T47D (cell line): ENCODE measurements around the gene CACNA2D1.
"Not testable (repeated sequence)": the region's sequence is repeated elsewhere in the genome, so short reads cannot be mapped to it uniquely, and the experiment has no call there.

Experiments used
- DNase-seq, 2 experiments: peaks; one replicate each; pipeline versions ENCODE4 v3.0.0 to v3.0.0-alpha.2; 2011 to 2012; ENCODE audit warnings: low read depth in 1 of 2, low spot score in 1 of 2
- JUND ChIP-seq: IDR thresholded peaks from 2 replicates; pipeline ENCODE4 v1.6.1; 2012; ENCODE audit warnings: low read depth
- in situ Hi-C: cut with HindIII; loops from 2 replicates; pipeline ENCODE4 v1.10.0; 2016; ENCODE audit warnings: low sequenced_read_pairs, low pct_unique_long_range_greater_than_20kb

Gene CACNA2D1

DNA sequence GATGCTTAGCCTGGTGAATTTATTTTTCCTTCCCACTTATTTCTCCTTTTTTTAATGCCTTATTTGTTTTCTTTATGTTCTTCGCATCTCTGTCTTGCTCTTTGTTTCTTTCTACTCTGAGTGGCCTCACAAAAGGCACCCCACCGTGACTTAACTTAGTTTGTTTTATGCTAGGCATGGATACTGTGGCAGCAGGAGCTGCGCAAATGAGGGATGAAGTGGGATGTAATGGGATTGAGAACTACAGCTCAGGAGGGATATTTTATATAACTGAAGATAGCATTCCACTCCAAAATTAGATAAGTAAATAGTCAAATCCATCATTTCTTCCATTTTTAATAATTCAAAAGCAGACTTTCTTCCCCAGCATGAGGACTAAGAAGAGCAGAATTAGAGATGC, 1.7 kb upstream of the CACNA2D1 start:
- TF ChIP-seq JUND = no peak
- in situ Hi-C loops = no loop called here
- DNase-seq = no peak

DNA sequence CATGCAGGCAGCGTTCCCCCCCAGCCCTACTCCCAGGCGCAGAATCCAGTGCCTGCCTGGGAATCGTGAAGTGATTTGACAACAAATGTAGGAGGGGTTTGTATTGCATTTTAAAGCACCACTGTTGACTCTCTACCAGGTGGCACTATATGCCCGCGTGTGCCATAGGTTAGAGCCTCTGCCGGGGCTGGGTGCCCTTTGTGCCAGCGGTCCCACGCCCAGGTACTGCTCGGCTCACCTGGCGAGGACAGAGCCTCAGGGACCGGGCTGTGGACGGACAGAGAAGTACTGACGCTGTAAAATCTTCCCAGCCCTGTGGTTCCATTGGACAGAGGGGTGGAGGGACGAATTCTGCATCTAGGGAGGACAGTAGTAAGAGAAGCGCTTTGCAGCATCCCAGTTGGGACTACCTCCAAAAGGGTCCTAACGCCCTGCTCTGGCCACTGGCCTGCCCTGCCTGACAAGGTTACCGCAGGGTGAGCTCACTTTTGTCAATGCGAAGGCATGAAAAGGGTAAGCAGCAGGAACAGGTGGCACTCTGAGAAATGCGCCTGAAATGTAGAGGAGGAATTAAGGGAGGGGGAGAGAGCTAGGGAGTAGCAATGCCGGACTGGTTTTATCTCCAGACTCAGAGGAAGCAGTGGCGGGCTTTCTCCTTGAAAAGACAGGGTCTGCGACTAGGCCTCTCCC, 788 bp upstream of the CACNA2D1 start:
- in situ Hi-C loops = no loop called here
- no peak for TF ChIP-seq JUND
- peak; percentile 69 to 76 for DNase-seq

DNA sequence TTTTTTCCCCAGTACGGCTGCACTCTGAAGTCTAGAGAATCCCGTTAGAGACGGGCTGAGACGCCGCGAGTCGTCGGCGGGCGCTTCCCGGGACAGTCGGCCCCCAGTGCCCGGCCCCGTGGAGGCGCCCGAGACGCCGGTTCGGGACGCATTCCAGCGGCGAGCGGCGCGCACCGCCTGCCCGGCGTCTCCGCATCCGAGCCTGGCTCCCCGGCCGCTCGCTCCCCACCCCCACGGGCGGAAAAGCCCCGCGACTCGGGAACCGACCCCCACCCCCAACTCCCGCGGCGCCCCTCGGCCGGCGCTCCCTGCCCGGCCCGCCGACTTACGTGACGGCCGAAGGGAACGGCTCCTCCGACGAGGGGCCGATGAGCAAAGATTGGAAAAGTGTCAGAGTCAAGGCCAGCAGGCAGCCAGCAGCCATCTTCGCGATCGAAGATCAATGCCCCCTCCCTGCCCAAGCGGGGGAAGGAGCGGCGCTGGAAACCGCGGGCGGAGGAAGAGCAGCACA, 486 bp downstream of the CACNA2D1 start:
- no peak for TF ChIP-seq JUND
- in situ Hi-C loops = no loop called here
- DNase-seq = peak; percentile 35 to 52

DNA sequence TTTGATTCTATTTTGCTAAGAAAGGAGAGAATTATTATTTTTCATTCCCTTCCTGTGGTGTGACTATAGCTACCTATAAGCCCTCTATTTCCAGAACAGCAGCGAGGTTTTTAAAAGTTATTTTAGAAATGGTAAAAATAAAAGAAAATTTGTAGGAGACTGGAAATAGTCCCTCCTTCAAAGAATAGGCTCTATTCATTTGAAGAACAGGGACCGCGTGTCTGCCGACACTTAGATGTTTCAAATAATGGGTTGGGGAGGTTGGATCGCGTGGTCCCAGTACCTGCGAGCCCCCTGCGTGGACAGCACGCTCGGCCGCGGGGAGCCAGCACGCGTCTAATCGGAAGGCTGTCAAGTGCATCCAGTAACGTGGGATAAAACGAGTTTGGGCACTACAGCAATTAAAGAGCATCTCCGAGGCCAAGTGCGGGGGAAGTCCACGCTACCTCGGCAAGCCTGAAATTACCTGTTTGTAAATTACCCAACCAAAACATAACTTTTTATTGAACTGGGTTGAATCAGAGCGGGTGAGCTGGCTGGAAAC, 1.0 kb downstream of the CACNA2D1 start:
- TF ChIP-seq JUND = no peak
- no peak for DNase-seq
- in situ Hi-C loops = no loop called here

DNA sequence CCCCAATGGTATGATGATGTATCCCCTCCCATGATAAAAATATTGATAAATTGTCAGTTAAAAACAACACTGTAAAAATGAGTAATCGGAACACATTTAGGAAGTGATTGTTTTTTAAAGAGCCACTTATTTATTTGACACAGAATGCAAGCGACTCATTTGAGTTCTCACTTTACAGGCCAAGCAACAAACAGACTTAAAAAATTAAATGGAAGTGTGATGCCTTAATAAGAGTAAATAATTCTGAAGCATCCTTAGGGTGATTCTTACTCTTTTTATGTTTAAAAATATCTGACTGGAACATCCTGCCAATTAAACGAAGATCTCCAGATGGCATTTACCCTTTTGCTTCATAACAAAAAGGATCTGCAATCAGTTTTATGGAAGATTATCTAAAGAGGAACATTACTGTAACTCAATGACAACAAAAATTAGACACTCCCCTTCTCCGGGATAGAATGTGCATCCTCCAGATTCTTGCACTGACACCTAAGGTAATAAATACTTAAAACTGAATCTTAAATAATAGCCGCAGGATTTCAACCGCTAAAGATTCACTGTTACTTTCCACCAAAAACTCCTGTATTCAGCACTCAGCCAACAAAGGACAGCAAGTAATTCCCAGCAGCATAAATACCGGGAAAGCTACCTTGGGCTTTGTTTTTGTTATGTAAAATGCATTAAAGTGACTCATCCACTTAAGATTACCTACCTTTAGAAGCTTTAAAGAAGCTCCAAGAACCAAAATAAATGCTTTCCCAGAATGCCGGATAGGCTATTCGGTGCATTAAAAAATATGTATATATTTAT, 1.7 kb downstream of the CACNA2D1 start:
- DNase-seq = no peak
- in situ Hi-C loops = no loop called here
- TF ChIP-seq JUND = no peak

DNA sequence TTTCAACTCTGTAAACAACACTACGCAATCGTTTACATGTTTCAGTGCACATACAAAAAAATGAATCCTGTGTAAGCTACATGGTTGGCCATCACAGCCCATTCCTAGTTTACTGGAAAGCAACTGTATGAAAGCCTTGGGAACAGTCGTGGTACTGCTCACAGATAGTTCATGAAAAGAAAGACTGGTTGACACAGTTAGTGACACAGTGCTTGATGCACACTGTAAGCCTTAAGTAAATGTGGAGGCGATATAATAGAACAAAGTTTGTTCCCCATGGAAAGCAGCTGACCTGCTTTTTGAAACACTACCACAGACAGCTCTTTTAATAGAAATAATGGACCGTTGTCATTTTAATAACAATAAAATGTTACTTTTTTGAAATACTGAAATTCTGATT, 5.1 kb downstream of the CACNA2D1 start:
- in situ Hi-C loops = no loop called here
- DNase-seq = no peak
- no peak for TF ChIP-seq JUND

DNA sequence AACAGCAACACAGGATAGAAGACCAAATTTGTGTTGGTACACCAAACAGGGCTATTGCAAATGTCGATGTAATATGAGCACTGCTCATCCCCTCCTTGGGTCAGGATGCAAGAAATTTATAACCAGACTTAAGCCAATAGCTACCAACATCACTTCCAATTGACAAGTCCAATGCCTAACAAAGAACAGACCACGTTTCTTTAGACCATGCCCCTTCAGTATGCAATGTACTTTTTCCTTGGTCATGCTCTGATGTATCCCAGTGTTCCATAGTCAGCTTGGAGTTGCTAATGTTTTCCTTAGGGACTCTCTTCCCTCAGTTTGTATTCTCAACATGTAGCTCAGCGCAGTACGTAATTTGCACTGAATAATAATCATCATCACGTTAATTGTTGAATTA, 7.8 kb downstream of the CACNA2D1 start:
- in situ Hi-C loops = no loop called here
- no peak for DNase-seq
- no peak for TF ChIP-seq JUND

DNA sequence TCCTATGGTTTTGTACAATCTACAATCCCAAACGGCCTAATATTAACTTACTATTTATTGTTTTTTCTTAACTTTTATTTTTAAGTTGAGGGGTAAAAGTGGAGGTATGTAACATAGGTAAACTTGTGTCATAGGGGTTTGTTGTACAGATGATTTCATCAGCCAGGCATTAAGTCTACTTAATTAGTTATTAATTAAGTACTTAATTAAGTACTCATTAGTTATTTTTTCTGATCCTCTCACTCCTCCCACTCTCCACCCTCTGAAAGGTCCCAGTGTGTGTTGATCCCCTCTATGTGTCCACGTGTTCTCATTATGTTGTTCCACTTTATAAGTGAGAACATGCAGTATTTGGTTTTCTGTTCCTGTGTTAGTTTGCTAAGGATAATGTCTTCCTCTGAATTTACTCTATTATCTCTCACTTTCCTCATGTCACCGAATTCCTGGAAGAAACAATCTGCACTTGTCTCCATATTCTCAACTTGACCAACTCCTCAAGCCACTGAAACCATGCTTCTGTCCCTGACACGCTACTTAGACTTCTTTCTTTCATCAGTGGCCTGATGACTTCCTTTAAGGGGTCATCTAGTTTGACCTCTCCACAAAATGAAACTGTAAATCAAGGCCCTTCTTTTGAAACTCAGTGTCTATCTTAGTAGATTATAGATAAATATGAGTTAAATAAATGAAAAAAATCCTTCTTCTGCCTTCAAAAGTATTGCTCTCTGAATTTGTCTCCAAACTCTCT, 9.1 kb downstream of the CACNA2D1 start:
- in situ Hi-C loops = no loop called here
- no peak for TF ChIP-seq JUND
- DNase-seq = no peak

DNA sequence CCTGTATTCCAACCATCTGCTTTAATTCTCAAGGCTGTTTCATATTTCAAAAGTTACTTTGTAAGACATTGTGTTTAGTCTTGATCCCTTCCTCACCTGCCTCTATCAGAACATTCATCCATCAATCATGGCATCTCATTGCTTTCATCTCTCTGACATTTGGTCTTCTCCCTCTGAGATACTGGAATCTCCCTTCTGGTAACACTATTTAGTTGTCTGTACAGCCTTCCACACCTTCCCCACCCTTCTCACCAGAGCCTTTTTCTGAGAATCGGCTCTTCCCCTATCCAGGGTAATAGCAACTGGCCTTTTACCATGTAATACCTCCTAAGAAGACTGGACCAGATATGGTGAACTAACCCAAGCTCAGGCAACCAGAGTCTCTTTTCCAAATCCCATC, 10.1 kb downstream of the CACNA2D1 start:
- in situ Hi-C loops = no loop called here
- no peak for TF ChIP-seq JUND

DNA sequence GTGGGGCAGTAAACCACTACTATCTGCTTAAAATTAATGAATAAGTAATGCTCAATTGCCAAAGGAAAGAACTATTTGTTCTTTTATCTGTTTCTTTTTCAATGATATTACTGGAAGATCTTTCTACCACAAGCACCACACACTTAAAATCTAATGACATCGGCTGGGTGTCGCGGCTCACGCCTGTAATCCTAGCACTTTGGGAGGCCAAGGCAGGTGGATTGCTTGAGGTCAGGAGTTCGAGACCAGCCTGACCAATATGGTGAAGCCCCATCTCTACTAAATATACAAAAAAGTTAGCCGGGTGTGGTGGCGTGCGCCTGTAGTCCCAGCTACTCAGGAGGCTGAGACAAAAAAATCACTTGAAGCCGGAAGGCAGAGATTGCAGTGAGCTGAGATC, 10.8 kb downstream of the CACNA2D1 start:
- DNase-seq, in situ Hi-C loops: not testable (repeated sequence)

More for the DNA sequence above, 10.1 kb downstream of the CACNA2D1 start:
- no peak for DNase-seq

DNA sequence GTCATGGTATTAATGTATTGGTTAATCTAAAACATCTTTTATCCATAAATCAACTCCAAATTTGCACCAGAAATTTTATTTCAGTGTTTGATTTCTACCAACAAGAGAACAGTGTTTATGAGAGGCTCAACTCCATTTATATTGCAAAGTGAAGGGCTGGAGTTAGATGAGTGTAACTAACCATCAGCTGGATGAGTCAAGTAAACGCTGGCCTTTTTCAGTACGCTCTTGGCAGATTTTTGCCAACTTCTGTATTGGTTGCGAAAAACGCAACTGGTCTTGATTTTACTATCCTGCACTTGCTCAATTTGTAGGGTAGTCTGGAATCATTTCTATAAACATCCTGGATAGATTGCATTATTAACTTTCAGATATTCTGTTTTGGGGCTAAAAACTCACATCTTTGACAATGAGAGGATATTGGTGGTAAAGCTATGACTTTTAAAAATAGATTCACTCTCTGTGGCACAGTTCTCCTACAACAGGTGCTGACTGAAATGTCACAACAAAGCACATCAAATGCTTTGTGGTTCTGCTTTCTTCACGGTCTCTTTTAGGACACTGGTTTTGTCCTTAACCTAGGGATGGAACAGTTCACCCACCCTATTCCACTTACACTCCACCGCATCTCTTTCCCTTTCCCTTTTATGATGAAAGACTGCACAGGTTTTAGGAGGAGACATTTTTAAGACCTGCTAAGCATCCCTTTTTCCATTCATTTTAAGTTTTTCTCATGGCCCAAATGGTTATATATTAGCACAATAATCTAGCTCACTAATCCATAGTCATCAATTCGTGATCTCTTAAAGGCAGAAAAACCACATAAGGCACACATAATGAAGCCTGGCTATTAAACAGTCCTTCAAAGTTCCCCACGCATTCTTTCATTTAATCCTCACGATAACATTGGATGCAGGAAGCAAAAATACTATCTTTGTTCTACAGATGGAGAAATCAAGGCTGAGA, 12.8 kb downstream of the CACNA2D1 start:
- no peak for DNase-seq
- no peak for TF ChIP-seq JUND
- in situ Hi-C loops = no loop called here
